ENCODE results near the gene ITFG2. TPM values are rescaled to one million over a fixed set of nuclear protein-coding genes. Genes with fewer than 3 reads are reported as not detected.

The ITFG2 gene
- total and polyA plus RNA-seq, 2 experiments from 2014 or later = 17.3 to 32.6 TPM

DNA sequence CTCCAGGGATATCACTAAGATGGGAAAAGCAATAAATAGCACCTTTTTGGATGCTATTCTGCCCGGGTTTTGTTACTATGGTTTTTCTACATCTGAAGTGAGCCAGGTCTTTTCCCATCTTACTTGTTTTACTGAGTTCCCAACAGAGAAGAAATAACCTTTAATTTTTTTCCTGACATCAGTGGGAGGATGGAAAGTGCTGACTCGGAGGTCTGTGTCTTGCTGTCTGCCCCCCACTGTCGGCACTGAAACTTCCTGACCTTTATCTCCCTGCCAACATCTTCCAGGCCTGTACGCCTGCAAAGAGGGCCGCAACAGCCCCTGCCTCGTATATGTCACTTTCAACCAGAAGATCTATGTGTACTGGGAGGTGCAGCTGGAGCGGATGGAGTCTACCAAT, 11.0 kb downstream of the ITFG2 start (continued):
- TF ChIP-seq, protein P1, sequence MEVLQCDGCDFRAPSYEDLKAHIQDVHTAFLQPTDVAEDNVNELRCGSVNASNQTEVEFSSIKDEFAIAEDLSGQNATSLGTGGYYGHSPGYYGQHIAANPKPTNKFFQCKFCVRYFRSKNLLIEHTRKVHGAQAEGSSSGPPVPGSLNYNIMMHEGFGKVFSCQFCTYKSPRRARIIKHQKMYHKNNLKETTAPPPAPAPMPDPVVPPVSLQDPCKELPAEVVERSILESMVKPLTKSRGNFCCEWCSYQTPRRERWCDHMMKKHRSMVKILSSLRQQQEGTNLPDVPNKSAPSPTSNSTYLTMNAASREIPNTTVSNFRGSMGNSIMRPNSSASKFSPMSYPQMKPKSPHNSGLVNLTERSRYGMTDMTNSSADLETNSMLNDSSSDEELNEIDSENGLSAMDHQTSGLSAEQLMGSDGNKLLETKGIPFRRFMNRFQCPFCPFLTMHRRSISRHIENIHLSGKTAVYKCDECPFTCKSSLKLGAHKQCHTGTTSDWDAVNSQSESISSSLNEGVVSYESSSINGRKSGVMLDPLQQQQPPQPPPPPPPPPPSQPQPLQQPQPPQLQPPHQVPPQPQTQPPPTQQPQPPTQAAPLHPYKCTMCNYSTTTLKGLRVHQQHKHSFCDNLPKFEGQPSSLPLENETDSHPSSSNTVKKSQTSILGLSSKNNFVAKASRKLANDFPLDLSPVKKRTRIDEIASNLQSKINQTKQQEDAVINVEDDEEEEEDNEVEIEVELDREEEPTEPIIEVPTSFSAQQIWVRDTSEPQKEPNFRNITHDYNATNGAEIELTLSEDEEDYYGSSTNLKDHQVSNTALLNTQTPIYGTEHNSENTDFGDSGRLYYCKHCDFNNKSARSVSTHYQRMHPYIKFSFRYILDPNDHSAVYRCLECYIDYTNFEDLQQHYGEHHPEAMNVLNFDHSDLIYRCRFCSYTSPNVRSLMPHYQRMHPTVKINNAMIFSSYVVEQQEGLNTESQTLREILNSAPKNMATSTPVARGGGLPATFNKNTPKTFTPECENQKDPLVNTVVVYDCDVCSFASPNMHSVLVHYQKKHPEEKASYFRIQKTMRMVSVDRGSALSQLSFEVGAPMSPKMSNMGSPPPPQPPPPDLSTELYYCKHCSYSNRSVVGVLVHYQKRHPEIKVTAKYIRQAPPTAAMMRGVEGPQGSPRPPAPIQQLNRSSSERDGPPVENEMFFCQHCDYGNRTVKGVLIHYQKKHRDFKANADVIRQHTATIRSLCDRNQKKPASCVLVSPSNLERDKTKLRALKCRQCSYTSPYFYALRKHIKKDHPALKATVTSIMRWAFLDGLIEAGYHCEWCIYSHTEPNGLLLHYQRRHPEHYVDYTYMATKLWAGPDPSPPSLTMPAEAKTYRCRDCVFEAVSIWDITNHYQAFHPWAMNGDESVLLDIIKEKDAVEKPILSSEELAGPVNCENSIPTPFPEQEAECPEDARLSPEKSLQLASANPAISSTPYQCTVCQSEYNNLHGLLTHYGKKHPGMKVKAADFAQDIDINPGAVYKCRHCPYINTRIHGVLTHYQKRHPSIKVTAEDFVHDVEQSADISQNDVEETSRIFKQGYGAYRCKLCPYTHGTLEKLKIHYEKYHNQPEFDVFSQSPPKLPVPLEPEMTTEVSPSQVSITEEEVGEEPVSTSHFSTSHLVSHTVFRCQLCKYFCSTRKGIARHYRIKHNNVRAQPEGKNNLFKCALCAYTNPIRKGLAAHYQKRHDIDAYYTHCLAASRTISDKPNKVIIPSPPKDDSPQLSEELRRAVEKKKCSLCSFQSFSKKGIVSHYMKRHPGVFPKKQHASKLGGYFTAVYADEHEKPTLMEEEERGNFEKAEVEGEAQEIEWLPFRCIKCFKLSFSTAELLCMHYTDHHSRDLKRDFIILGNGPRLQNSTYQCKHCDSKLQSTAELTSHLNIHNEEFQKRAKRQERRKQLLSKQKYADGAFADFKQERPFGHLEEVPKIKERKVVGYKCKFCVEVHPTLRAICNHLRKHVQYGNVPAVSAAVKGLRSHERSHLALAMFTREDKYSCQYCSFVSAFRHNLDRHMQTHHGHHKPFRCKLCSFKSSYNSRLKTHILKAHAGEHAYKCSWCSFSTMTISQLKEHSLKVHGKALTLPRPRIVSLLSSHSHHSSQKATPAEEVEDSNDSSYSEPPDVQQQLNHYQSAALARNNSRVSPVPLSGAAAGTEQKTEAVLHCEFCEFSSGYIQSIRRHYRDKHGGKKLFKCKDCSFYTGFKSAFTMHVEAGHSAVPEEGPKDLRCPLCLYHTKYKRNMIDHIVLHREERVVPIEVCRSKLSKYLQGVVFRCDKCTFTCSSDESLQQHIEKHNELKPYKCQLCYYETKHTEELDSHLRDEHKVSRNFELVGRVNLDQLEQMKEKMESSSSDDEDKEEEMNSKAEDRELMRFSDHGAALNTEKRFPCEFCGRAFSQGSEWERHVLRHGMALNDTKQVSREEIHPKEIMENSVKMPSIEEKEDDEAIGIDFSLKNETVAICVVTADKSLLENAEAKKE (CRISPR knock-in tag; IDR thresholded peaks at IDR 0.05) = no peak
- TF ChIP-seq STAT1 (IDR thresholded peaks at IDR 0.05; ENCODE audit: unreplicated experiment) = no peak
- TF ChIP-seq, protein P2, sequence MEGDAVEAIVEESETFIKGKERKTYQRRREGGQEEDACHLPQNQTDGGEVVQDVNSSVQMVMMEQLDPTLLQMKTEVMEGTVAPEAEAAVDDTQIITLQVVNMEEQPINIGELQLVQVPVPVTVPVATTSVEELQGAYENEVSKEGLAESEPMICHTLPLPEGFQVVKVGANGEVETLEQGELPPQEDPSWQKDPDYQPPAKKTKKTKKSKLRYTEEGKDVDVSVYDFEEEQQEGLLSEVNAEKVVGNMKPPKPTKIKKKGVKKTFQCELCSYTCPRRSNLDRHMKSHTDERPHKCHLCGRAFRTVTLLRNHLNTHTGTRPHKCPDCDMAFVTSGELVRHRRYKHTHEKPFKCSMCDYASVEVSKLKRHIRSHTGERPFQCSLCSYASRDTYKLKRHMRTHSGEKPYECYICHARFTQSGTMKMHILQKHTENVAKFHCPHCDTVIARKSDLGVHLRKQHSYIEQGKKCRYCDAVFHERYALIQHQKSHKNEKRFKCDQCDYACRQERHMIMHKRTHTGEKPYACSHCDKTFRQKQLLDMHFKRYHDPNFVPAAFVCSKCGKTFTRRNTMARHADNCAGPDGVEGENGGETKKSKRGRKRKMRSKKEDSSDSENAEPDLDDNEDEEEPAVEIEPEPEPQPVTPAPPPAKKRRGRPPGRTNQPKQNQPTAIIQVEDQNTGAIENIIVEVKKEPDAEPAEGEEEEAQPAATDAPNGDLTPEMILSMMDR (conservative IDR thresholded peaks at IDR 0.05; ENCODE audit: low read depth in 2 of 2) = no peak

DNA sequence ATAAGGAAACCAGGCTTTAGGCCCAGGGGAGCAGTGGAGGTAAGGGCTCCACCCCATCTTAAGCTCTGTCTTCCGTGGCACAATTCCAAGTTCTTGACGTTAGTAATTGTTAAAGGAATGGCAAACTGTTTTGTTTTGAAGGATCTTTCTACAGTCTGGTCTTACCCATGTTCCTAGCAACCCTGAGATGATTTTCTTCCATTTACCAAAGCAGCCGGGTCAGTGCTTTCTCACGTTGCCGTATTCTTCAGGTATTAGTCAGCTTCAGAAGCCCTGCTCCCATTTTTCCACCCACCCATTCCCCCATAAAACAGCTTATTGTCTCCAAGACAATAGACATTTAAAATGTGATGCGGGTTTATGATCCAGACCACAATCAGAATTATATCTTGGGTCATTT, 12.1 kb downstream of the ITFG2 start:
- Histone ChIP-seq H3F3A (replicated peaks; ENCODE audit: low read depth) (peaks cover 5% of the 10 kb centered on the region; the same call in 1 of the 2 replicates), H2AFZ (no peak overlapping the region), H3K9me2 (ENCODE audit: insufficient read depth) (no peaks in the 10 kb centered on the region), H3K4me2 (peak overlapping the region; percentile 31; the same call in 1 of the 2 replicates), H3K79me2 (replicated peaks; ENCODE audit: insufficient read depth) (no peaks in the 10 kb centered on the region), H3K4me3 (no peak overlapping the region), H4K20me1 (replicated peaks; ENCODE audit: insufficient read depth) (peaks cover 4% of the 10 kb centered on the region; the same call in 1 of the 2 replicates), H3K27ac (ENCODE audit: low read depth) (no peak overlapping the region; the same call in 1 of the 2 replicates), H3K4me1 (ENCODE audit: insufficient read depth) (peaks cover 9% of the 10 kb centered on the region), H3K36me3 (ENCODE audit: insufficient read depth) (peaks cover 31% of the 10 kb centered on the region), H3K27me3 (ENCODE audit: insufficient read depth) (no peaks in the 10 kb centered on the region)
- Mint-ChIP-seq H3K4me3 (no peak overlapping the region), H3K4me1 (peaks cover 44% of the 10 kb centered on the region), H3K27me3 (ENCODE audit: insufficient read depth, low read depth, poor library complexity) (peaks cover 5% of the 10 kb centered on the region), H3K36me3 (ENCODE audit: low read depth) (peaks cover 76% of the 10 kb centered on the region), H3K9me3 (no peaks in the 10 kb centered on the region; the same call in 2 of the 3 replicates), H3K27ac (no peak overlapping the region)
- TF ChIP-seq NANOG (IDR thresholded peaks at IDR 0.05; ENCODE audit: borderline replicate concordance) = no peak
- no peak for TF ChIP-seq STAT1 (IDR thresholded peaks at IDR 0.05; ENCODE audit: unreplicated experiment)
- TF ChIP-seq, protein P3, sequence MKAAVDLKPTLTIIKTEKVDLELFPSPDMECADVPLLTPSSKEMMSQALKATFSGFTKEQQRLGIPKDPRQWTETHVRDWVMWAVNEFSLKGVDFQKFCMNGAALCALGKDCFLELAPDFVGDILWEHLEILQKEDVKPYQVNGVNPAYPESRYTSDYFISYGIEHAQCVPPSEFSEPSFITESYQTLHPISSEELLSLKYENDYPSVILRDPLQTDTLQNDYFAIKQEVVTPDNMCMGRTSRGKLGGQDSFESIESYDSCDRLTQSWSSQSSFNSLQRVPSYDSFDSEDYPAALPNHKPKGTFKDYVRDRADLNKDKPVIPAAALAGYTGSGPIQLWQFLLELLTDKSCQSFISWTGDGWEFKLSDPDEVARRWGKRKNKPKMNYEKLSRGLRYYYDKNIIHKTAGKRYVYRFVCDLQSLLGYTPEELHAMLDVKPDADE (IDR thresholded peaks at IDR 0.05) = no peak
- no peak for TF ChIP-seq EZH2 (IDR thresholded peaks at IDR 0.05; ENCODE audit: low read depth, unreplicated experiment)
- TF ChIP-seq ZNF331 (CRISPR knock-in tag; IDR thresholded peaks at IDR 0.05; ENCODE audit: low read depth) = no peak
- DNase-seq (ENCODE audit: low spot score) (no peak), ATAC-seq (no peak)

Data from GM23338 (cell line).